Dedifferentiated amniotic fluid mesenchymal stem cell (primary cell): Measurements from ENCODE around the gene SCAF4.
"Not testable (repeated sequence)": the region's sequence is repeated elsewhere in the genome, so short reads cannot be mapped to it uniquely, and the experiment has no call there.

ENCODE experiments used
- DNase-seq: peaks from one replicate; pipeline ENCODE4 v3.0.0-alpha.2; 2016; ENCODE audit errors: extremely low spot score

SCAF4 gene

DNA sequence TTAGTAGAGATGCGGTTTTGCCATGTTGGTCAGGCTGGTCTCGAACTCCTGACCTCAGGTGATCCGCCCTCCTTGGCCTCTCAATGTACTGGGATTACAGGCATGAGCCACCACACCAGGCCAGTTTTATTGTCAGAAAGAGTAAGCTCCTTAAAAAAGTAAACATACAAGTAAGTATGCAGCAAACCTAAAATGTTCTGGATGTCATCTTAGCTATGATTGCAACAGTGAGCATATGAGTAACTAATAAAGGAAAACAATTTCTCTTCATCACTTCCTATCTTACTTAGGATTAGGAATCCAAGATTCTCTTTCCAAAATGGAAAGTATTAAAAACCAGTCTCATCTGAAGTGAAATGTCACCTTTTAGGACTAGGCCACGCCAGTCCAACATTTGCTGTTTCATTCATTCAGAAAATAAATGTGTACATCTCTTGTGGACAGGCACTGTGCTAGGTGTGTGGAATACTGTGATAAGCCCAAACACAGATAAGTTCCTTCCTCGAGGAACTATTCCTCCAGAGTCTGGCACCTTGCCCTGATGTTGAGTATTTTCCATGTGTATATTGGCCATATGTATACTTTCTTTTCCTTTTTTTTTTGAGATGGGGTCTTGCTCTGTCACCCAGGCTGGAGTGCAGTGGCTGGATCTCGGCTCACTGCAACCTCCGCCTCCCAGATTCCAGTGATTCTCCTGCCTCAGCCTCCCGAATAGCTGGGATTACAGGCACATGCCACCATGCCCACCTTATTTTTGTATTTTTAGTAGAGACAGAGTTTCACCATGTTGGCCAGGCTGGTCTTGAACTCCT is 5.9 kb upstream of the SCAF4 start:
- DNase-seq = not testable (repeated sequence)

DNA sequence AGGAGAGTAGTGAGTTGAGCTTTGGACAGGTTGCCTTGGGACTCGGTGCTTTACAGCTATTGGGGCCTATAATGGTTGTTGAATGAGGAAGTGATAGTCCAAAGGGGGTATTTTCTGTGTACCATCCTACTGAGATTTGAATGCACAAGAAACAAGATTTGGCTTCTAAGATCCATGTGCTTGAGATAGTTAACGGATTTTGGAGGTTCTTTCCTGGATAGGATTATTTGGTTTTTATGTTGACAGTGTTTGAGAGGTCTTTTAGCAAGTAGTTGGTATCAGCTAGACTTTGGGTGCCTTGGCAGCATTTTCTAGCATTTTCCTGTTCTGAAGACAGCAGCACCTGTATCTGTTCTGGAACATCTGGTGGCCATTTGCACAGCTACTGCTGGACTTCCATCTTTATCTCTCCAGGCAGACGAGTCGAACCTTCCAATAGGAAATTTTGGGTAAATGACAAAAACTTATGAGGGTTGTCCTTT is 3.6 kb upstream of the SCAF4 start:
- DNase-seq = no peak

DNA sequence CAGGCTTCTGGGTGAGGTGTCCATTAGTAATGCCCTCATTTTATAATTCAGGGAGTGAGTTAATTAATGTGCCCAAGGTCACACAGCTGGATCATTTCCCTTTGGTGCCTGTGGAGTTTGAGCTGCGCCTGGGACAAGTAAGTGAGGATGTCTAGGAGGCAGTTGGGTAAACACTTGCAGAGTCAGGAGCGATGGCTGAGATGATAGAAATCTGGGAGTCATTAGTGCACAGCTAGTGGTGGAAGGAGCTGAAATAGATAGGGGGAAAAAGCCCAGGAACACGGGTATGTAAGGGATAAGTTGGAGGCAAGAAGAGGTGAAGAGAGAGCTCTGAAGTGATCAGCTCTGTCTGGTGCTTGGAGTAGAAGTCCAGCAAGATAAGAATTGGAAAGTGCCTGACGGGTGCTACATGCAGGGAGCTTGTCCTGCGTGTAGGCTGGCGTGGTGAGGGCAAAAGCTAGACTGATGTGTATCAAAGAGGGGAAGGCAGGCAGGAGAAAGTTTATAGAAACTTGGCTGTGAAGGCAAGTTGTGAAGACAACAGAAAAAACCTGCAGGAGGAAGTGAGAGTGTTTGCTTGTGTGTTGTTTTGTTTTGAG is 1.7 kb upstream of the SCAF4 start:
- DNase-seq = no peak

DNA sequence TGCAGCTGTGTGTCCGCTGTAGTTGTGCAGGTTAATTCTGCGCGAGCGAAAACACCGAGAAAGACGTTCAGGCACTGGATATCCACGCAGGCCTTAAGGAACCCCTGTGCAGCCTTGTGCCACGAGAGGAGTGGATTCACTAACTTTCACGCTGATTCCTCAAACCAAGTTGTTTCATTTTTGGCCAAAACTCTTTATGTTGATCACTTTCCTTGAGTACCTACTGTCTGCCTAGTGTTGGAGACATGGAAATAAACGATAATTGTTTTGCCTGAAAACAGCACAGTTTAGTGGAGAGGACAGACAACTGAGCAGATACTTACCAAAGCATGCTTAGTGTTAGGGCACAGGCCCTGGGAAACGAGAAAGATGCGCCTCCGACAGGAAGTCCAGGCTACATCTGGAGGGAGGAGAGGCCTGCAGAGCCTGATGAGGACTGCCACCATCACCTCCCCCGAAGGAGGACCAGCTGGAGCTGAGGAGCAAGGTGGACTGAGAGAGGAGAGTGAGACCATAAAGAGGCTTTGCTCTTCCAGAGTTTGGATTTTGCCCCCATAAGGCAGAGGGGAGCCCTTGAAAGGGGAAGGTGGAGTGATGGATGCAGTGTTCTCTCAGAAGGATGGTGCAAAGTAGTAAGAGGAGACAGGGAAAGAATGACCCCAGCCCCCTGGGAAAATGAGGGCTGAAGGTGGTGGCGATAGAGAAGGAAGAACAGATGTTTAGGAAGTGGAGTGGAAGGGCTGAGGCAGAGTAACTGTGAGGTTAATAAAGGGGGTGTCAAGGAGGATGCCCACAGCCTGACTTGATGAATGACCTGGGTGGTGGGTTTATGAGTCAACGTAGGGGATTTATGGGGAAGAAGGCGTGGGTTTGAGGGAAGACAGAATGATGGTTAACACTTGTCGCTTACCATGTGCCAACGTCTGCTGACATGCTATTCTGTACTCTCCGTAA is 956 bp upstream of the SCAF4 start:
- DNase-seq = no peak

DNA sequence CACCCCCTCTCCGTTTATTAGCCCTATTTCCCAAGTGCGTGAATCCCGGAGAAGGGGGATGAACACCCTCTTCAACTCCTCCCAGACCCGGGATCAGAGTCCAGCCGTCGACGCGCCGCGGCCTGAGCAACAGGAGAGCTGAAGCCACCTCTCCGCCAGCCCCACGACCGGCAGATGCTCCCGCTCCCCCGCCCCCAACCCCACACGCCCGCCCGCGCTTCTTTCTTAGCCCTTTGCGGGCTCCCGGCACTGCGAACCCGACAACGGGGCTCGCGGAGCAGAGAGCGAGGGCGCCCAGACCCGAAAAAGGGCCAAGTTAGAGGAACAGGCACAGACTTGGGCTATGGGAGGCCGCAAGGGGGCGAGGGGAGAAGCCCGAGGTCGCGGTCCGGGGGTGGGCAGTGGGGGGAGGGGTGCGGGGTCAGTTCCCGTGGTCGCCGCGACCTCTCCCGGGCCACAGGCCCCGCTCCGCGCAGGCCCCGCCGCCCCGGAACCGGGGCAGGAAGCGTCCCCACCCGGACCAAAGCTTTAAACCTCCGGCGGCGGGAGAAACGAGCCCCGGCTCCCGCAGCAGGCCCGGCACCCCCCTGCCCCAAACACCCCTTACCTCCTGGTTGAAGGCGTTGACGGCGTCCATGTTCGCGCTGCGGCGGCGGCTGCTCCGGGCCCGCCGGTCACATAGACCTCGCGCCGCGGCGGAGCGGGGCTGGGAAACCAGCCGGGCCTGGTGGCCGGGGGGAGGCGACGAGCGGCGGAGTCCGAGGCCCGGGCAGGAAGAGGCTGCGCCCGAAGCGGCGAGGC is 662 bp downstream of the SCAF4 start:
- DNase-seq = no peak

DNA sequence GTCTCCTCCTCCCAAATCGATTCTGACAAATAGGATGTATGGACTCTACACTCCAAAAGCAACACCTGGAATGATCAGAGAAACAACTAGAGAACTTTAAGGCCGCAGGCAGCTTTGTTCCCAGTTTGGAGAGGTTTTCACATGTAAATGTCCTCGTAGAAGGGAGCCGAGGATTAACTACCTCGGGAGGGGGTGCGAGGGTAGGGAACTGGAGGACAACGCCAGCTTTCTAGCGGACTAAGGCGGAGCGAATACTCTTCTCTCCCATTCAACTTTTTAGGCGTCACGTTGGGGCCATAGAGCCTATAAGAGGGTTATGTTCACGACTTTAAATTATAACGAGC is 1.2 kb downstream of the SCAF4 start:
- DNase-seq = no peak

DNA sequence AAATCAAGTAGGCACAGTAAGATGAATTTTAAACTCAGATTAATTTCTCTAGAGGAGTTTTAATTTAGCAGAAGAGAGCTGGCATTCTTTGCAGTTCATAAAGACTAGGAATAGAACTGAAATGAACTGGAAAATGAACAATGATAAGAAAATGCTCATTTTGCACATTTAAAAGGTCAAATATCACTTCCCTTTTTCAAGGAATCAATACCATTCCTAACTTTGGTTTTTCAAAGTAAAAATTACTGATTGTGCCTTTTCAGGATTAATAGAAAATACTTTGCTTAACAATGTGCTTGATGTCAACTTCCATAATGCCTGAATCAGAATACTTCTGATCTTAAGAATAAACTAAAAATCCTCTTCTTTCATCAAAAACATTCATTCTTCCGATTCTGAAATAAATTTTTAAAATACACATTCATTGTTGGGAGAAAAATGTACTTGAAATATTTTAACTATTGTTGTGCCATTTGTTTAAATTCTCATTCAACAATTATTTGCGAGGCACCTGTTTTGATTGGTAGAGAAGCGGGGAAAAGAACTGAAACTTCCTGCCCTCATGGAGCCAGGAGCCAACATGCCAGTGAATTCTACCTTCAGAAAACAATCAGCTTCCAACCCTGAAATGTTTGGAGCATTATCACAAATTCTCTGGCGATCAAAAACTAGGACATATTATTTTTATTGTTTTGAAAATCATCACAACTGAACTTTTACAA is 2.1 kb downstream of the SCAF4 start:
- DNase-seq = no peak

DNA sequence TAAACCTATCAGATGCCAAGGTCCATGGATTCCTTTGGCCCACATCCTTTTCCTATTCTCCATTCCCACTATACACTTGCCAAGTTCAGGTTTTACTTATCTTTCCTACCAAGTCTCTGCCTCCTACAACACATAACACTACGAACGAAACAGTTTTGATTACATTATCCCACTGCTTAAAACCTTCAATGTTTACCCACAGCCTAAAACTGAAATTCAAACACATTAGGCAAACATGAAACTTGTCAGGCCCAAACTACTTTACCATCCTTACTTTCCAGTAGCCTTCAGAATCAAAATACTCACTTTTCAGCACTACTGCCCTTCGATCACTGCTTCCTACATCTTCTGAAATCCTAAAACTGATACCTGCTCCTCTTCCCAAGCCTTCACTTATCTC is 3.0 kb downstream of the SCAF4 start:
- DNase-seq = no peak

DNA sequence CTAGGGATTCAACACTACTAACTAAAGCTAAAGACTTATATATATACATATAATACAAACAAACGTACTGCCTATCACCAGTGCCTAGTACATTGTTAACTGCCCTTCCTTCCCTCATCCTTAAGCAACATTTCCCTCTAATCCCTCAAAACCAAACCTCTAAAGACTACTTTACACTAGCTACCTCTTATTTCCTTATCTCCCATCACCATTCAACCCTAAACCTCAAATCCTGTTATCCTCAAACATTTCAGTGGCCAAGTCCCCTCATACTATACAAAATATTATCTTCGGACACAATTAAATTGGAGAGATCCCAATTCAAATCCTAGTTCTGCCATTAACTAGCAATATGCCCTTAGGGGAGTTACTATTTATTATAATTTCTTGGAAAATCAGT is 3.7 kb downstream of the SCAF4 start:
- no peak for DNase-seq

DNA sequence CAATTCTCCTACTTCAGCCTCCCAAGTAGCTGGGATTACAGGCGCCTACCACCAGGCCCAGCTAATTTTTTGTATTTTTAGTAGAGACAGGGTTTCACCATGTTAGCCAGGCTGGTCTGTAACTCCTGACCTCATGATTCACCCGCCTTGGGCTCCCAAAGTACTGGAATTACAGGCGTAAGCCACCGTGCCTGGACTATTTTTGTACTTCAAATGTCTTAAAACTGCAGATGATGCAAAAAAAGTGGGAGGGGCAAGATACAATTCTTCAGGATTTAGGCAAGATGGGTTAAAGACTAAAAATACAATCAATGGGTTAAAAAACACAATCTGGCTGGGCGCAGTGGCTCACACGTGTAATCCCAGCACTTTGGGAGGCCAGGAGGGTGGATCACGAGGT is 4.7 kb downstream of the SCAF4 start:
- DNase-seq = no peak

DNA sequence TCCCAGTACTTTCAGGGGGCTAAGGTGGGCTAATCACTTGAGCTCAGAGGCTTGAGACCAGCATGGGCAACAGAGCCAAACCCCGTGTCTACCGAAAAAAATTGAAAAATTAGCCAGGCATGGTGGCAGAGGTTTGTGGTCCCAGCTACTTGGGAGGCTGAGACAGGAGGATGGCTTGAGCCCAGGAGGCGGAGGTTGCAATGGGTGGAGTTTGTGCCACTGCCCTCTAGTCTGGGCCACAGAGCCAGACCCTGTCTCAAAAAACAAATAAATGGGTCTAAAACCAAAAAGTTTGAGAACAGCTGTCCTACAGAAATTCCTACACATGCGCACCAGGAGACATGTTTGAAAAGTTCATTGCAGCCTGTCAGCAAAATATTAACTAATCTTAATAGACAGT is 5.5 kb downstream of the SCAF4 start:
- no peak for DNase-seq

DNA sequence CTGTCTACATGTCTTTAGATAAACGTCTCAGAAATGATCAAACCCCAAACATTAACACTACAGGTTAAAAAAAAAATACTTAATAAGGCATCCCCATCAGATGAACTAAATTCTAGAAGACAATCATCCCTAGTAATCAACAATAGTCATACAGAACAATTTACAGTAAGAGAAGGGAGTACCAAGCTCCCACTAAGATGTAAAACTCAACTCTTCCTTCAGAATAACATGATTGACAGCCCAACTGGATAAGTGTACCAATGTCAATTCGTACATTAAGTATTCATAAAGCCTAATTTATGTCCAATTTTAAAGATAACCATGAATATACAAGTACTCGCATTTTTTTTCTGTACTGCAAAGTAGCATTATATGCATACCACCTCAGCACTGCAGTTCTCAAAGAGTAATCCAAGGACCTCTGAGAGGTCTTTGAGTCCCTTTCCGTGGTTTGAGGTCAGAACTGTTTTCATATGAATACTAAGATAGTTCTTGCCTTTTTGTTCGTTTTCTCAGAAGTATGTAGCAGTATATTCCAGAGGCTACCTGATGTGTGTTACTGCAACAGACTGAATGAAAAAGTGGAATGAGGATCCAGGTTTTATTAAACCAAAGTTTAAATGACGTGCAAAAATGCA is 6.6 kb downstream of the SCAF4 start:
- no peak for DNase-seq

DNA sequence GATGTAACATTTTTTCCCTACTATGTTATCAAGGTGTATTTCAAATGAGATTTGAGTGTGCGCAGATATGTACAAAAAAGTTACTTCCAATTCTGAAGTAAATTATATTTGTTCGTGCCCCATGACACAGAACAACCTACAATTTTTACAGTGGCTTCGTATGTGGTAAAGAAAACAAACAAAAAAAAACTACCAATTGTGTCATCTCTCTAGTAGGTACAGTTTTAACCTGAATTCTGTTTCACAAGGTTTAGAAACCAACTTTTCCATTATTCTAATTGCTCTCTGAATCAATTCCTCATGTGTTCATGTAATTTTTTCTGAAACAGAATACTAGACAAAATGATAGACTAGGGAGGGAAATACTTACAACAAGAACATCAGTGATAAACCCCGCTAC is 7.4 kb downstream of the SCAF4 start:
- DNase-seq = no peak

DNA sequence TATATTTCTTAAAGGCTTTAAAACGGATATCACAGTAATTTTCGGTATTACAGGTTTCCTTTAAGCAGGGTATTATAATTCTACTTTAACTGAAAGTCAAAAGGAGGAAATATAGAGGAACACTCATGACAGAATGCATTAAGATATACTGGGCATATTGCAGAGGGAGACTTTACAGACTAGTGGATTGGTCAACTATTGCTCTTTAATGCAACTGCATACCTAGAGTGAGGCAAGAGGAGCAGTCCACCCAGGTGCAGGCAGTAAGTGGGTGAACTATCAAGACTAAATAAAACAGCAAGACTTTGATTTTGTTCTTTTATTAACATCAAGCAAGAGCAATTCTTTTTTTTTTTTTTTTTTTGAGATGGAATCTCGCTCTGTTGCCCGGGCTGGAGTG is 10.5 kb downstream of the SCAF4 start:
- DNase-seq = no peak

DNA sequence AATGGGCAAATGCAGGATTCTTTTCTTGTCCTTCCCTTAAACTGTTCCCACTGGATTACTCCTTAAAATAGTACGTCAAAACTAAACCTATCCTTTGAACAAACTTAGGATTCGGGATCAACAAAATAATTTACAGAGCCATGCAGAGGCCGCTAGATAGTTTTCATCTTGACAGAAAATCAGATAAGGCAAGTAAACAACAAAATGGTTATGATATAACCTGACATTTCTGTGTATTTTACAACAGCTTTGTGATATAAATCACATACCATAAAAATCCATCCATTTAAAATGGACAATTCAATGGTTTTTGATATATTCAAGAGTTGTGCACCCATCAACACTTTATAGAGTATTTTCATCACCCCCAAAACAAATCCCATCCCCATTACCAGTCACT is 11.2 kb downstream of the SCAF4 start:
- no peak for DNase-seq

DNA sequence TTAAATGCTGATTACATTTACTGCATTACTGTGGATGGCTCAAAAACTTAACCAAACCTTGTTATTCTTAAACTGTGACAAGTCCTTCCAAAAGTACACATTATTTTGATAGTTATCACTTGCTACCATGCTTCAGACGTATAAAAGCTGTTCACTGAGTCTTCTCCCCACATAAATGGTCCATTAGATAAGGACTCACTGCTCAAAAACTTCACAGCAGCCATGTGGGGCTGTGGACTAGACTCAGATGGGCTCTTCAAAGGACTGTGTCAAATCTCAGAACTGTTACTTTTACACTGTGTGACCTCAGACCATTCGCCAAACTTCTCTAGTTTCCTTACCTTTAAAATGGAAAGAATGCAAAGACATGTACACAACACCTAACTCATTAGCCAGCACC is 11.6 kb downstream of the SCAF4 start:
- no peak for DNase-seq

DNA sequence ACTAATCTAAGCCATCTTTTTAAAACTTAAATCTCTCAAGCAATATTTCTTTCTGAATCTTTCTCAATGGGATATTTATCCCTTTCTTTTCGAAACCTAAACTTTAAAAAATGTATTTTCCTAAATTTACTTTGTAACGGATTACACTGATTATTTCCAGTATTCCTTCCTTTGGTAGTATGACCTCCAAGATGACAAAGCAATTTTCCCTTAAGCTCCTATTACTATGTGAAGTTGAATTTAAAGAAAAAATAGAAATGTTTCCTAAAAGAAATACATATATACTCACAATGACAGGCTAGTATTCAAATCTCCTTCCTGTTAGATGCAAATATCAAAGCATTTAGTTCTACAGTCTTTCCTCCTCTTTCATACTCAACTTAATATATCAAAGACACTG is 15.8 kb downstream of the SCAF4 start:
- no peak for DNase-seq

DNA sequence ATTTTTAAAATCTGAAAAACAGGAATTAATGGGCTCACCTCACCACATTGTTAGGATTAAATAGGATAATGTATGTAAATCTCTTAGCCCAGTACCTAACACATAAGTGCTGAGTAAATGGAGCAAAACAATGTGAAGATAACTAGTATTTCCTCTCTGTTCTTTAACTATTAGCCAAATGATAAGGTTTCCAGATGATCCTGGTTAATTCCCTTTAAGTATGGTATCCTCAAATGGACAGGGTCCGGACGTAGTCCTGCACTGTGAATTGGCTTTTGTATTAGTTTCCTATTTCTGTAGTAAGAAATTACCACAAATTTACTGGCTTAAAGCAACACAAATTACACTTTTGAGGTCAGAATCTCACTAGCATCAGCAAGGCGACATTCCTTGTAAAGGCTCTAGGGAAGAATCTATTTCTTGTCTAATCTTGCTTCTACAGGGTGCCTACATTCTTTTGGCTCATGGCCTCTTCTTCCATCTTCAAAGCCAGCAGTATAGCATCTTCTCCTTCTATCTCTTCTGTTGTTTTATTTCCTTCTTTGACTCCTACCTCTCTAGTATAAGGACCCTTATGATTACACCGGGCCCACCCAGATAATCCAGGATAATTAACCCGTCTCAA is 17.1 kb downstream of the SCAF4 start:
- no peak for DNase-seq

DNA sequence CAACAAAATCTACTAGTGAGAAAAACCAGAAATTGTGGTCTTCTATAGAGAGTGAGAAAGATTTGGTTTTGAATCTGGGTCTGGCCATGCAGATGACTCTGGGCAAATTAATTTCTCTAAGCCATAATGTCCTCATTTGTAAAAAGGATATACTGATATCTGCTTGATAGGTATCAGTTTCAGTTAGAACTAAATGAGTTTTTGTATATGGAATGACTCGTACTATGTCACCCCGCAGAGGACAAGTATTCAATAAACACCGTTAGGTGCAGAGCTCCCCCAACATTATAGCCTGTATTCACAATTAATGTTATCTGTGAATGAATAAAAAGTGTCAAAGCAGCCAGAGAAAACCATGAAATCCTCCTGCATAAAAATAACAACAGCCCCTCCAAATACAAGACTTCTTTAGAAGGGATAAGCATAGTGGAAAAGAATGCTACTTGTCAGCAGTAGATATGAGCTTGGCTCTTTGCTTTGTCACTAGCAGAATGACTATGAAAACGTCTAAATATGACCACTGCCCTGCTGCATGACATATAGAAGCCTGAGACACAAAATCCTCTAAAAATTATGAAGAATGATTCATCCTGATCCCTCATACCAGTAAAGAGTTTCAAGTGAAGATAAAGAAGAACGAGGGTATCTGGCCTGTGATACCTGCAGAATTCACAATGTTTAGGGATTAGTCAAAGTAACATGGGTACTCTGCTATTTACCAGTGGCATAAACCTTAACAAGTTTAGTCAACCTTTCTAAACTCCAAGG is 17.8 kb downstream of the SCAF4 start:
- no peak for DNase-seq
